Measurements from ENCODE around the gene RIC8B.
"Not testable (repeated sequence)": the region's sequence is repeated elsewhere in the genome, so short reads cannot be mapped to it uniquely, and the experiment has no call there.

RIC8B gene

GRCh38 chr12:106906715-106907114, 132.2 kb downstream of the RIC8B start:
- no peak for DNase-seq

- no peak for DNase-seq
Observed at GRCh38 chr12:106907411-106907810, 132.9 kb downstream of the RIC8B start.

- no peak for DNase-seq
Observed at GRCh38 chr12:106907846-106908245, 133.4 kb downstream of the RIC8B start.

- DNase-seq: no peak
Observed at GRCh38 chr12:106908561-106908960, 134.1 kb downstream of the RIC8B start.

DNA sequence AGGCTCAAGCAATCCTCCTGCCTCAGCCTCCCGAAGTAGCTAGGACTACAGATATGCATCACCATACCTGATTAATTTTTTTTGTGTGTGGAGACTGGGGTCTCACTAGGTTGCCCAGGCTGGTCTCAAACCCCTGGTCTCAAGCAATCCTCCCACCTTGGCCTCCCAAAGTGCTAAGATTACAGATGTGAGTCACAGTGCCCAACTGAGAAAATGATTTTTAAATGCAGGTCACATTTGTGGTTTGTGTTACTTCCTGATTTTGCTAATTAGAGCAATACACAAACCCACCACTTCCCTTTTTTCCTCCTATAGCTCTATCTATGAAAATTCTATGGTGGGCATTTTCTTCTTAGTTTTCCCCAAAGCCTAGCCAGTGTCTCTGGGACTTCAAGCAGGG, 135.7 kb downstream of the RIC8B start:
- DNase-seq: no peak

GRCh38 chr12:106911581-106911980, 137.1 kb downstream of the RIC8B start:
- no peak for DNase-seq

- DNase-seq: no peak
Observed at GRCh38 chr12:106913456-106913855, 139.0 kb downstream of the RIC8B start.

DNA sequence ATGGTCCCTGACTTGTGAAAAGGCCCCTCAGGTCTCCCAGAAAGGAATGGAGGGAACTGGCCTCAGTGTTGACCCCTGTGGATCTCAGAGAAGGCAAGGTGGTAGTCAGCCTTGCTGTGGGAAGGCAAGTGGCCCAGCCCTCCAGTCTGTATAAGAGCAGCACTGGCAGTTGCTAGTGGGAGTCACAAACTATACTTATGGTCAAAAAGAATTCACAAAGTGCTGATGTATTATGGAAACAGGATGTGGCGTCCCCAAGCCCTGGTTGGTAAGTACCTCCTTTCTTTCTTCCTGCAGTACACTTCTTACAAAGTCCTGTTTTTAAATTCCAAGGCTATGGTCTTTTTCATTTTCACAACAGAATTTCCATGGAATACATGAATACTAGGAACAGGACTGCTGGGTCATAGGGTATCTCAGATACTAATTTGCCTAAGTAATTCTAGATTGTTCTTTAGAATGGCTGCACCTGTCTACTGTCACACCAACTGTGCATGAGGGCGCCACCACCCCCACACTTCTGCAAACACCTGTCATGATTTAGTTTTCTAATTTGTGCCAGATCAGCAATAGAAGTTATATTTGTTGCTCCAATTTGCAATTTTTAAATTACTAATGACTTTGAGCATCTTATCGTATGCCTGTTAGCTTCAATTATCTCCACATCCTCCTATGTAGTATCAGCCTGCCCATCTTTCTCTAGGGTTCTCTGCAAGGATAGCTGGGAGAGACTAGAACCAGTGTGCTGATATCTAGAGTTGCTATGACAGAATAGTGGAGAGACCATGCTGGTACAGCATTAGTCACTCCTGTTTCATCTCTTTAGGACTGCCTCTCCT, 140.5 kb downstream of the RIC8B start:
- DNase-seq: no peak

DNA sequence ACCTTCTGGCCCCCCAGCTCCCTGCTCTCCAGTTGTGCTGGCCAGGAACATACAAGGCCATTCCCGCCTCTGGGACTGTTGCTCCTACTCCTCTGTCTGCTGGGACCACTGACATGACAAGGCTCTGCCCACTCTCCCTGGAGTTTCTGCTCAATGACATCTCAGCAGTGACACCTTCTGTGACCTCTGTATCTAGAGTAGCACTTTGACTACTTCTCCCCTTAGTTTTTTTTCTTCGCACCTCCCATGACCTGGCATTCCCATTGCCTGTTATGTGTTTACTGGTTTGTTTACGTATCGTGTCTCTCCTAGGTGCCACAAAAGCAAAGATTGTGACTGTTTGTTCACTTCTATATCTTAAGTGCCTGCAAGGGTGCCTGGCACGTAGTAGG, 141.1 kb downstream of the RIC8B start:
- no peak for DNase-seq

- no peak for DNase-seq
Observed at GRCh38 chr12:106917503-106917902, 143.0 kb downstream of the RIC8B start.

DNA sequence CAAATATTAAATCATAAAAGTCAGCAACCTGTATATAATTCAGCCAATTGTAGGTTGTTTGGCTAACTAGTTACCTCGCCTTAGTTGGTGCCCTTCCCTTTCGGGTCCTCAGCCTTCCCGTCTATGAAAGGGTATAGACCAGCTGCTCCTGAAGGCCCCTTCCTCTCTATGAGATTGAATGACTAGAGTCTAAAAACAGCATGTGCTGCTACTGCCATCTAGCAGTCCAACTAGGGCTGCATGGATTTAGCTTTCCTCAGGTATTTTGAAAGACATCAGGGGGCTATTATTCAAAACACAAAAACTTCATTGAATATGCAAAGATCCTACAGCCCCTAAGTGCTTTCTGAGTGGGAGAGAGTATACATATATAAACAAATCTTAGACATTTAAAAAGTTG, 144.3 kb downstream of the RIC8B start:
- no peak for DNase-seq

DNA sequence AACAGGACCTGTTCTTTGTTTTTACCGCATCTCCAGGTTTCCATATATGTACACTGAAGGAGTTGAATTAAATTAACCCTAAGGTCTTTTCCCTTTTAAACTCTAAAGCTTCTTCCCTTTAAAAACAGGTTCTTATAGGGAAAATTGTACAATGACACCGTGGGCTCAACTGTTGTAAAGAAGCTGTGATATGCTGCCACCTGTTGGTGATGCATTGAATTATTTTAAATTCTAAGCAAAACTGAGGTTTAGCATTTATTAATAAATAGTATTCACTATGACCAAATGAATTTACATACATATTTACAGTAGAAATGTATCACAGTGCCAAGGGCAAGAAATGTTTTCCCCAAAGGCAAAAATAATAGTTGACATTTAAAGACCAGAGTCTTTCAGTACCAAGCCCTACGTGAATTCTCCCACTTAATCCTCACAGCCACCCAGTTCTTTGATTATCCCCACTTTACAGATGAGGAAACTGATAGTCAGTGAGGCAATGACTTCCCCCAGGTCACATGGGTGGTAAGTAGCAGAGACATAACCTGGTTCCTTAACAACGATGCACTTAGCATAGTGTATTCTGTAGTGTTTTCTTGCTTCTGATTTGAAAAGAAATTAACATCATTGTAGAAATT, 145.5 kb downstream of the RIC8B start:
- DNase-seq: no peak

DNA sequence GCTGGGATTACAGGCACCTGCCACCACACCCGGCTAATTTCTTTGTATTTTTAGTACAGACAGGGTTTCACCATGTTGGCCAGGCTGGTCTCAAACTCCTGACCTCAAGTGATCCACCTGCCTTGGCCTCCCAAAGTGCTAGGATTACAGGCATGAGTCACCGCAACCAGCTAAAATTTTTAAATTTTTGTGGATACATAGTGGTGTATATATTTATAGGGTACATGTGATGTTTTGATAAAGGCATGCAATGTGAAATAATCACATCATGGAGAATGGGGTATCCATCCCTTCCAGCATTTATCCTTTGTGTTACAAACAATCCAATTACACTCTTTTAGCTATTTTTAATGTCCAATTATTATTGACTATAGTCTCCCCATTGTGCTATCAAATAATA, 147.5 kb downstream of the RIC8B start:
- DNase-seq: not testable (repeated sequence)

DNA sequence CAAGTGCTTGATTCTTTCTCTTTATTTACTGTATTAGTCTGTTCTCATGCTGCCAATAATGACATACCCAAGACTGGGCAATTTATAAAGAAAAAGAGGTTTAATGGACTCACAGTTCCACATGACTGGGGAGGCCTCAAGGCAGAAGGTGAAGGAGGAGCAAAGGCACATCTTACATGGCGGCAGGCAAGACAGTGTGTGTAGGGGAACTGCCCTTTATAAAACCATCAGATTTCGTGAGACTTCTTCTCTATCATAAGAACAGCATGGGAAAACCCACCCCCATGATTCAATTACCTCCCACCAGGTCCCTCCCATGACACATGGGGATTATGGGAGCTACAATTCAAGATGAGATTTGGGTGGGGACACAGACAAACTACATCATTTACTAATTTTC, 149.1 kb downstream of the RIC8B start:
- DNase-seq: not testable (repeated sequence)

DNA sequence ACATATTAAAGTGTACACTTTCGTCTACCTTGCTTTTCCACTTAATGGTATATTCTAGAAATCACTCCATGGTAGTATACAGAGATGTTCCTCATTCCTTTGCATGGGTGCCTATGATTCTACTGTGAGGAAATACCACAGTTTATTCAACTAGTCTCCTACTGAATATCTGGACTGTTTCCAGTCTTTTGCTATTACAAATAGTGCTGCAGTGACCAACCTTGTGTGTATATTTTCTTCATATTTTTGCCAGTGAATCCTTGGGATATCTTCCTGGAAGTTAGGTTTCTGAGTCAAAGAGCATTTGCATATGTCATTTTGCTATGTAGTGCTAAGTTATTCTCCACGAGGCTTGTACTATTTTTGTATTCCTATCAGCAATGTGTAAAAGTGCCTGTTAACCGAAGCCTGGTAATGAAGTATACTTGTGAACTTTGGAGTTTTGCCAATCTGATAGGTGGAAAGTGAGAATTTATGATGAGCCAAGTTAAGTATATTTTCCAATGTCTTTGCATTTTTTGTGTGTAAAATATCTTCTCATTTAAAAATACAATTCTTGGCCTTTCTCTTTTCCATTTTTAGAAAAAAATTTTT, 149.9 kb downstream of the RIC8B start:
- no peak for DNase-seq

- no peak for DNase-seq
Observed at GRCh38 chr12:106926657-106927056, 152.2 kb downstream of the RIC8B start.

GRCh38 chr12:106934277-106934676, 159.8 kb downstream of the RIC8B start:
- DNase-seq: no peak
